Trophoblast cell (in vitro differentiated cells and primary cell): ENCODE measurements around the gene GXYLT1.
"Not testable (repeated sequence)": the region's sequence is repeated elsewhere in the genome, so short reads cannot be mapped to it uniquely, and the experiment has no call there.

ENCODE experiments used
- DNase-seq, 2 donors: peaks; one replicate each; pipeline ENCODE4 v3.0.0-alpha.2; 2016
- H2AFZ ChIP-seq: 2 replicates; pipeline ENCODE4 v1.6.1; 2013; ENCODE audit warnings: low read length, moderate library complexity, mild to moderate bottlenecking; ENCODE audit not compliant: insufficient read depth, poor library complexity
- H2AK5ac ChIP-seq: 2 replicates; pipeline ENCODE4 v1.6.1; 2013; ENCODE audit warnings: mild to moderate bottlenecking, low read length
- H2BK120ac ChIP-seq: 2 replicates; pipeline ENCODE4 v1.6.1; 2013; ENCODE audit warnings: low read length, mild to moderate bottlenecking, moderate library complexity; ENCODE audit not compliant: insufficient read depth, poor library complexity
- H2BK12ac ChIP-seq: 2 replicates; pipeline ENCODE4 v1.6.1; 2013; ENCODE audit warnings: mild to moderate bottlenecking, low read length, moderate library complexity
- H2BK5ac ChIP-seq: 2 replicates; pipeline ENCODE4 v1.6.1; 2013; ENCODE audit warnings: low read length, low read depth, moderate library complexity, mild to moderate bottlenecking; ENCODE audit not compliant: poor library complexity
- H3K14ac ChIP-seq: 2 replicates; pipeline ENCODE4 v1.6.1; 2013; ENCODE audit warnings: mild to moderate bottlenecking, low read length
- H3K18ac ChIP-seq: 2 replicates; pipeline ENCODE4 v1.6.1; 2013; ENCODE audit warnings: mild to moderate bottlenecking, low read length
- H3K23ac ChIP-seq: 2 replicates; pipeline ENCODE4 v1.6.1; 2013; ENCODE audit warnings: low read length
- H3K27ac ChIP-seq: 2 replicates; pipeline ENCODE4 v1.5.1; 2013; ENCODE audit warnings: low read depth, mild to moderate bottlenecking, inconsistent platforms, low read length, moderate library complexity
- H3K27me3 ChIP-seq: 2 replicates; pipeline ENCODE4 v1.6.1; 2013; ENCODE audit warnings: inconsistent platforms, mild to moderate bottlenecking, low read length, moderate library complexity; ENCODE audit not compliant: insufficient read depth
- H3K36me3 ChIP-seq, 2 experiments: 1 replicate in 1 of 2; 2 replicates in 1 of 2; pipeline ENCODE4 v1.6.1; 2013; ENCODE audit warnings: low read length in 2 of 2, mild to moderate bottlenecking in 2 of 2, moderate library complexity in 1 of 2; ENCODE audit not compliant: insufficient read depth in 2 of 2, control insufficient read depth in 1 of 2
- H3K4ac ChIP-seq: 2 replicates; pipeline ENCODE4 v1.6.1; 2013; ENCODE audit warnings: low read depth, mild to moderate bottlenecking, low read length, moderate library complexity
- H3K4me1 ChIP-seq, 2 experiments: 1 replicate in 1 of 2; 2 replicates in 1 of 2; pipeline ENCODE4 v1.6.1; 2013; ENCODE audit warnings: low read length in 2 of 2, mild to moderate bottlenecking in 2 of 2, moderate library complexity in 1 of 2; ENCODE audit not compliant: insufficient read depth in 2 of 2, control insufficient read depth in 1 of 2
- H3K4me2 ChIP-seq: 2 replicates; pipeline ENCODE4 v1.6.1; 2013; ENCODE audit warnings: inconsistent platforms, mild to moderate bottlenecking, low read length, moderate library complexity
- H3K4me3 ChIP-seq: 2 replicates; pipeline ENCODE4 v1.5.1; 2013; ENCODE audit warnings: mild to moderate bottlenecking, low read depth, low read length, inconsistent platforms
- H3K79me1 ChIP-seq: one replicate; pipeline ENCODE4 v1.6.1; 2013; ENCODE audit warnings: low read length
- H3K79me2 ChIP-seq: 2 replicates; pipeline ENCODE4 v1.6.1; 2013; ENCODE audit warnings: low read length, mild to moderate bottlenecking; ENCODE audit not compliant: control insufficient read depth, insufficient read depth, poor library complexity
- H3K9ac ChIP-seq: 2 replicates; pipeline ENCODE4 v1.6.1; 2013; ENCODE audit warnings: mild to moderate bottlenecking, low read length
- H3K9me3 ChIP-seq: 2 replicates; pipeline ENCODE4 v1.6.1; 2013; ENCODE audit warnings: low read depth, mild to moderate bottlenecking, control low read depth, inconsistent platforms, low read length; ENCODE audit not compliant: insufficient read depth
- H4K12ac ChIP-seq: 2 replicates; pipeline ENCODE4 v1.6.1; 2013; ENCODE audit warnings: low read depth, mild to moderate bottlenecking, low read length, moderate library complexity
- H4K8ac ChIP-seq: 2 replicates; pipeline ENCODE4 v1.6.1; 2013; ENCODE audit warnings: low read depth, mild to moderate bottlenecking, low read length, moderate library complexity
- H4K91ac ChIP-seq: one replicate; pipeline ENCODE4 v1.6.1; 2013; ENCODE audit warnings: low read depth, mild to moderate bottlenecking, low read length, moderate library complexity
- WGBS: extraction: QIAGEN DNeasy Blood & Tissue Kit; methylation state at CpG from one replicate; pipeline ENCODE4 v1.1.7; 2013; ENCODE audit warnings: missing lambda C conversion rate; ENCODE audit not compliant: insufficient read length, insufficient coverage; ENCODE audit errors: extremely low coverage; 5-methylcytosine and 5-hydroxymethylcytosine counted together

Gene GXYLT1

DNA sequence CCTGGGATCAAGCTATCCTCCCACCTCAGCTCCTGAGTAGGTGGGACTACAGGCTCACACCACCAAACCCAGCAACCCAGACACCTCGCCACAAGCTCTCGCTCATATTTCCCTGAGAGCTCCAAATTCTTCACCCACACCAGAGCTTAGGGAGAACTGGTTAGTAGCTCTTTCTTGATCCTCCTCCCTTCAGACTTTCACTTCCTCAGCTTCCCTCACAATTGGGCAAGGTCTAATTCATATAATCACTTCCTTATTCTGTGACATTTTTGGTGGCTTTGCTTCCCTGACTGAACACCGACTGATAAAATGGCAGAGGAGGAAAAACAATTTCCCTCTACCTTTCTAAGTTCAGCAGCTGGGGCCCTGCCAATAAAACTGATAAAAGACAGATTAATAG is 88.5 kb downstream of the GXYLT1 start:
- no peak overlapping the region for H3K27ac ChIP-seq
- no peak overlapping the region for H3K4me3 ChIP-seq
- H2BK5ac ChIP-seq = no peak overlapping the region
- H3K79me2 ChIP-seq = no peaks in the 10 kb centered on the region
- H3K27me3 ChIP-seq = no peaks in the 10 kb centered on the region
- H4K91ac ChIP-seq = no peak overlapping the region
- no peaks in the 10 kb centered on the region for H3K4me1 ChIP-seq
- H3K4me2 ChIP-seq = no peak overlapping the region
- no peak overlapping the region for H3K9ac ChIP-seq
- no CpG with 5 or more reads among the region's 3 CpGs for WGBS
- H2AFZ ChIP-seq = no peak overlapping the region
- H3K23ac ChIP-seq = no peak overlapping the region
- DNase-seq = no peak
- no peaks in the 10 kb centered on the region for H3K79me1 ChIP-seq
- no peak overlapping the region for H3K14ac ChIP-seq
- no peak overlapping the region for H3K18ac ChIP-seq
- H4K12ac ChIP-seq = no peak overlapping the region
- H4K8ac ChIP-seq = no peak overlapping the region
- H2BK12ac ChIP-seq = no peak overlapping the region
- H3K4ac ChIP-seq = no peak overlapping the region
- no peaks in the 10 kb centered on the region for H3K9me3 ChIP-seq
- no peak overlapping the region for H2BK120ac ChIP-seq
- no peaks in the 10 kb centered on the region for H3K36me3 ChIP-seq
- H2AK5ac ChIP-seq = no peak overlapping the region

- H2AK5ac ChIP-seq = no peak overlapping the region
- H3K79me1 ChIP-seq = no peaks in the 10 kb centered on the region
- H3K4ac ChIP-seq = no peak overlapping the region
- no peak overlapping the region for H2BK12ac ChIP-seq
- H3K4me1 ChIP-seq = no peaks in the 10 kb centered on the region
- H3K27me3 ChIP-seq = no peaks in the 10 kb centered on the region
- no peak overlapping the region for H2AFZ ChIP-seq
- no peaks in the 10 kb centered on the region for H3K79me2 ChIP-seq
- H3K4me2 ChIP-seq = no peak overlapping the region
- H3K4me3 ChIP-seq = no peak overlapping the region
- no peak overlapping the region for H3K9ac ChIP-seq
- H3K18ac ChIP-seq = no peak overlapping the region
- no peak overlapping the region for H4K8ac ChIP-seq
- no CpG with 5 or more reads among the region's 2 CpGs for WGBS
- H3K23ac ChIP-seq = no peak overlapping the region
- no peak overlapping the region for H3K14ac ChIP-seq
- H4K12ac ChIP-seq = no peak overlapping the region
- H2BK5ac ChIP-seq = no peak overlapping the region
- no peak overlapping the region for H3K27ac ChIP-seq
- no peak for DNase-seq
- no peaks in the 10 kb centered on the region for H3K36me3 ChIP-seq
- H3K9me3 ChIP-seq = no peaks in the 10 kb centered on the region
- H4K91ac ChIP-seq = no peak overlapping the region
- no peak overlapping the region for H2BK120ac ChIP-seq
Measured at GRCh38 chr12:42053456-42053855, 91.2 kb downstream of the GXYLT1 start.

- H3K23ac ChIP-seq, H3K9me3 ChIP-seq, H3K4me3 ChIP-seq, H3K27me3 ChIP-seq, H3K79me1 ChIP-seq, H3K18ac ChIP-seq, H2AFZ ChIP-seq, H3K4me1 ChIP-seq, H3K4me2 ChIP-seq, H3K4ac ChIP-seq, H4K12ac ChIP-seq, H2AK5ac ChIP-seq, H3K27ac ChIP-seq, H3K36me3 ChIP-seq, H2BK5ac ChIP-seq, H3K14ac ChIP-seq, H2BK12ac ChIP-seq, H4K91ac ChIP-seq, DNase-seq, H2BK120ac ChIP-seq, H3K79me2 ChIP-seq, H4K8ac ChIP-seq, H3K9ac ChIP-seq: not testable (repeated sequence)
- WGBS = no CpG with 5 or more reads among the region's 8 CpGs
Measured at GRCh38 chr12:42048980-42049379, 95.7 kb downstream of the GXYLT1 start.

GRCh38 chr12:42039577-42039976 is 105.1 kb downstream of the GXYLT1 start:
- H3K79me1 ChIP-seq = no peaks in the 10 kb centered on the region
- H3K18ac ChIP-seq = no peak overlapping the region
- H3K9me3 ChIP-seq = no peaks in the 10 kb centered on the region
- no peak overlapping the region for H4K12ac ChIP-seq
- no peaks in the 10 kb centered on the region for H3K36me3 ChIP-seq
- no peaks in the 10 kb centered on the region for H3K4me1 ChIP-seq
- H2BK12ac ChIP-seq = no peak overlapping the region
- H4K8ac ChIP-seq = no peak overlapping the region
- H3K23ac ChIP-seq = no peak overlapping the region
- H3K79me2 ChIP-seq = no peaks in the 10 kb centered on the region
- no peak overlapping the region for H2AFZ ChIP-seq
- H3K27me3 ChIP-seq = no peaks in the 10 kb centered on the region
- H2BK5ac ChIP-seq = no peak overlapping the region
- no peak overlapping the region for H3K14ac ChIP-seq
- no peak overlapping the region for H2BK120ac ChIP-seq
- H2AK5ac ChIP-seq = no peak overlapping the region
- no peak overlapping the region for H3K27ac ChIP-seq
- no peak overlapping the region for H3K9ac ChIP-seq
- no peak overlapping the region for H3K4me2 ChIP-seq
- H4K91ac ChIP-seq = no peak overlapping the region
- no peak for DNase-seq
- no peak overlapping the region for H3K4ac ChIP-seq
- H3K4me3 ChIP-seq = no peak overlapping the region

- no peak overlapping the region for H4K91ac ChIP-seq
- H3K9ac ChIP-seq = no peak overlapping the region
- no peak for DNase-seq
- no peak overlapping the region for H3K14ac ChIP-seq
- no peak overlapping the region for H3K23ac ChIP-seq
- H3K27me3 ChIP-seq = no peaks in the 10 kb centered on the region
- no peak overlapping the region for H3K27ac ChIP-seq
- no peak overlapping the region for H2BK12ac ChIP-seq
- no peaks in the 10 kb centered on the region for H3K4me1 ChIP-seq
- H2AK5ac ChIP-seq = no peak overlapping the region
- no peak overlapping the region for H3K4ac ChIP-seq
- no peaks in the 10 kb centered on the region for H3K79me2 ChIP-seq
- H3K9me3 ChIP-seq = no peaks in the 10 kb centered on the region
- no CpG with 5 or more reads among the region's 5 CpGs for WGBS
- H2BK5ac ChIP-seq = no peak overlapping the region
- no peaks in the 10 kb centered on the region for H3K36me3 ChIP-seq
- no peak overlapping the region for H2BK120ac ChIP-seq
- H3K18ac ChIP-seq = no peak overlapping the region
- no peak overlapping the region for H3K4me2 ChIP-seq
- H3K79me1 ChIP-seq = no peaks in the 10 kb centered on the region
- H2AFZ ChIP-seq = no peak overlapping the region
- H4K12ac ChIP-seq = no peak overlapping the region
- H3K4me3 ChIP-seq = no peak overlapping the region
- no peak overlapping the region for H4K8ac ChIP-seq
Measured at GRCh38 chr12:42039176-42039575, 105.5 kb downstream of the GXYLT1 start.
